NCI-H2029 treated with DMSO at 0.1 percent for 48 hours (cell line): ENCODE results near the gene SIAH2.
"Not testable (repeated sequence)": the region's sequence is repeated elsewhere in the genome, so short reads cannot be mapped to it uniquely, and the experiment has no call there.

Source experiments
- DNase-seq: peaks from one replicate; lab custom pipeline; 2025; lab: John Stamatoyannopoulos, UW

The SIAH2 gene

GRCh38 chr3:150763122-150763840, at the start of gene SIAH2:
TSS of gene SIAH2 (minus strand) at chr3:150763169. CDS start at chr3:150762849, 320 bp downstream.
- peak; percentile 65 for DNase-seq

GRCh38 chr3:150811984-150812383, 49.0 kb upstream of the SIAH2 start:
- DNase-seq: no peak

- DNase-seq: no peak
Observed at GRCh38 chr3:150810641-150811040, 47.7 kb upstream of the SIAH2 start.

- no peak for DNase-seq
Observed at GRCh38 chr3:150806185-150806835, 43.3 kb upstream of the SIAH2 start.

- DNase-seq: no peak
Observed at GRCh38 chr3:150805354-150805753, 42.4 kb upstream of the SIAH2 start.

GRCh38 chr3:150803440-150803985, 40.5 kb upstream of the SIAH2 start:
- DNase-seq: no peak

GRCh38 chr3:150800722-150801121, 37.8 kb upstream of the SIAH2 start:
- DNase-seq: no peak

GRCh38 chr3:150798122-150798618, 35.2 kb upstream of the SIAH2 start:
- no peak for DNase-seq

- no peak for DNase-seq
Observed at GRCh38 chr3:150797155-150797554, 34.2 kb upstream of the SIAH2 start.

- DNase-seq: not testable (repeated sequence)
Observed at GRCh38 chr3:150796527-150796926, 33.6 kb upstream of the SIAH2 start.

- no peak for DNase-seq
Observed at GRCh38 chr3:150793641-150794040, 30.7 kb upstream of the SIAH2 start.

- DNase-seq: no peak
Observed at GRCh38 chr3:150790629-150791028, 27.7 kb upstream of the SIAH2 start.

GRCh38 chr3:150789451-150789850, 26.5 kb upstream of the SIAH2 start:
- DNase-seq: no peak

- peak; percentile 34 for DNase-seq
Observed at GRCh38 chr3:150787741-150788370, 24.9 kb upstream of the SIAH2 start.

- no peak for DNase-seq
Observed at GRCh38 chr3:150786791-150787190, 23.8 kb upstream of the SIAH2 start.

- DNase-seq: no peak
Observed at GRCh38 chr3:150784747-150785125, 21.8 kb upstream of the SIAH2 start.

- DNase-seq: no peak
Observed at GRCh38 chr3:150783920-150784746, 21.2 kb upstream of the SIAH2 start.

GRCh38 chr3:150783316-150783715, 20.3 kb upstream of the SIAH2 start:
- DNase-seq: no peak

GRCh38 chr3:150779402-150779858, 16.5 kb upstream of the SIAH2 start:
- DNase-seq: no peak

- DNase-seq: no peak
Observed at GRCh38 chr3:150778793-150779401, 15.9 kb upstream of the SIAH2 start.

GRCh38 chr3:150775001-150775599, 12.1 kb upstream of the SIAH2 start:
- DNase-seq: no peak
